Measurements from ENCODE around the gene C1QTNF12. TPM values are rescaled to one million over a fixed set of nuclear protein-coding genes. Genes with fewer than 3 reads are reported as not detected.

Gene C1QTNF12
- polyA plus RNA-seq, 1 donor from 2014 or later = 0.74 TPM

- TF ChIP-seq TAF1 (IDR thresholded peaks at IDR 0.05; ENCODE audit: low read depth) = no peak
- no peak for TF ChIP-seq CTCF (IDR thresholded peaks at IDR 0.05; ENCODE audit: poor library complexity, severe bottlenecking)
- no peak for TF ChIP-seq EP300 (conservative IDR thresholded peaks at IDR 0.05; ENCODE audit: poor library complexity, severe bottlenecking)
- no peak for TF ChIP-seq RAD21 (conservative IDR thresholded peaks at IDR 0.05)
- no peak for TF ChIP-seq MXI1 (conservative IDR thresholded peaks at IDR 0.05; ENCODE audit: poor library complexity, severe bottlenecking)
- no peak for TF ChIP-seq POLR2AphosphoS5 (IDR thresholded peaks at IDR 0.05)
- no peak for TF ChIP-seq REST (IDR thresholded peaks at IDR 0.05; ENCODE audit: borderline replicate concordance)
- TF ChIP-seq SMC3 (conservative IDR thresholded peaks at IDR 0.05; ENCODE audit: poor library complexity) = no peak
- TF ChIP-seq EZH2 (IDR thresholded peaks at IDR 0.05; ENCODE audit: borderline replicate concordance, insufficient read depth, low read length, poor library complexity, severe bottlenecking) = no peak
- Histone ChIP-seq H2AFZ (ENCODE audit: low read depth, low read length) (no peak overlapping the region), H3K27me3 (ENCODE audit: insufficient read depth, low read depth, low read length) (peaks cover 23% of the 10 kb centered on the region), H3K79me2 (replicated peaks; ENCODE audit: insufficient read depth, low read length) (no peaks in the 10 kb centered on the region), H3K9me3 (ENCODE audit: low read length) (no peaks in the 10 kb centered on the region), H3F3A (ENCODE audit: insufficient read depth, low read length, poor library complexity, severe bottlenecking) (no peaks in the 10 kb centered on the region), H3K4me3 (ENCODE audit: low read length) (no peak overlapping the region), H3K27ac (ENCODE audit: low read length) (no peak overlapping the region), H3K4me2 (ENCODE audit: low read length) (no peak overlapping the region), H4K20me1 (ENCODE audit: insufficient read depth) (no peaks in the 10 kb centered on the region), H3K9me2 (ENCODE audit: insufficient read depth, low read length) (no peaks in the 10 kb centered on the region), H3K36me3 (ENCODE audit: insufficient read depth, low read length) (no peaks in the 10 kb centered on the region), H3K9ac (ENCODE audit: low read length) (no peak overlapping the region)
These were observed 39.5 kb downstream of the C1QTNF12 start for GRCh38 chr1:1206966-1207531.

GRCh38 chr1:1206376-1206965, 40.1 kb downstream of the C1QTNF12 start, which contains the start of gene TNFRSF18:
Gene TNFRSF18, minus strand, starts transcription at chr1:1206592. Its CDS starts 21 bp downstream, at chr1:1206571.
- Histone ChIP-seq H3K9me2 (ENCODE audit: insufficient read depth, low read length) (no peaks in the 10 kb centered on the region), H2AFZ (ENCODE audit: low read depth, low read length) (no peak within 1 kb of the TSS), H3K79me2 (replicated peaks; ENCODE audit: insufficient read depth, low read length) (no peaks in the 10 kb centered on the region), H3K4me3 (ENCODE audit: low read length) (no peak within 1 kb of the TSS), H3K27me3 (ENCODE audit: insufficient read depth, low read depth, low read length) (peaks cover 23% of the 10 kb centered on the region), H3K9me3 (ENCODE audit: low read length) (no peaks in the 10 kb centered on the region), H4K20me1 (ENCODE audit: insufficient read depth) (no peaks in the 10 kb centered on the region), H3K36me3 (ENCODE audit: insufficient read depth, low read length) (no peaks in the 10 kb centered on the region), H3K27ac (ENCODE audit: low read length) (no peak within 1 kb of the TSS), H3F3A (ENCODE audit: insufficient read depth, low read length, poor library complexity, severe bottlenecking) (no peaks in the 10 kb centered on the region), H3K9ac (ENCODE audit: low read length) (no peak within 1 kb of the TSS), H3K4me2 (ENCODE audit: low read length) (no peak within 1 kb of the TSS)
- no peak for TF ChIP-seq REST (IDR thresholded peaks at IDR 0.05; ENCODE audit: borderline replicate concordance)
- TF ChIP-seq MXI1 (conservative IDR thresholded peaks at IDR 0.05; ENCODE audit: poor library complexity, severe bottlenecking) = no peak
- no peak for TF ChIP-seq EP300 (conservative IDR thresholded peaks at IDR 0.05; ENCODE audit: poor library complexity, severe bottlenecking)
- no peak for TF ChIP-seq RAD21 (conservative IDR thresholded peaks at IDR 0.05)

Measured in neural cell (in vitro differentiated cells).